22Rv1 (cell line): ENCODE measurements around the gene SCYL2.

ENCODE experiments used
- CTCF ChIP-seq: fragments of 450-650 bp; IDR thresholded peaks from 2 replicates; pipeline ENCODE4 v1.5.1; 2017; ENCODE audit warnings: mild to moderate bottlenecking
- ZFX ChIP-seq: fragments of 450-650 bp; IDR thresholded peaks from 2 replicates; pipeline ENCODE4 v1.6.1; 2017; ENCODE audit warnings: antibody characterized with exemption, borderline replicate concordance

GRCh38 chr12:100332852-100333251 is 65.9 kb downstream of the SCYL2 start:
- no peak for TF ChIP-seq CTCF
- no peak for TF ChIP-seq ZFX
